MM.1S (cell line): ENCODE results near the gene ZMIZ1.

Experiments
- EZH2 ChIP-seq: fragments of 300-600 bp; sonication (generic); optimal IDR thresholded peaks from 2 replicates; pipeline ENCODE3; 2017; ENCODE audit warnings: low read depth, mild to moderate bottlenecking, antibody characterized with exemption, low read length, mixed read lengths
- EZH2phosphoT487 ChIP-seq: fragments of 300-600 bp; sonication (generic); IDR thresholded peaks from 2 replicates; pipeline ENCODE4 v1.6.1; 2018; ENCODE audit warnings: antibody characterized with exemption, low read length
- TF ChIP-seq, protein P1 (sequence below): fragments of 300-600 bp; sonication (generic); IDR thresholded peaks from 2 replicates; pipeline ENCODE4 v1.5.1; 2016; ENCODE audit warnings: antibody characterized with exemption, low read length, mixed read lengths

DNA sequence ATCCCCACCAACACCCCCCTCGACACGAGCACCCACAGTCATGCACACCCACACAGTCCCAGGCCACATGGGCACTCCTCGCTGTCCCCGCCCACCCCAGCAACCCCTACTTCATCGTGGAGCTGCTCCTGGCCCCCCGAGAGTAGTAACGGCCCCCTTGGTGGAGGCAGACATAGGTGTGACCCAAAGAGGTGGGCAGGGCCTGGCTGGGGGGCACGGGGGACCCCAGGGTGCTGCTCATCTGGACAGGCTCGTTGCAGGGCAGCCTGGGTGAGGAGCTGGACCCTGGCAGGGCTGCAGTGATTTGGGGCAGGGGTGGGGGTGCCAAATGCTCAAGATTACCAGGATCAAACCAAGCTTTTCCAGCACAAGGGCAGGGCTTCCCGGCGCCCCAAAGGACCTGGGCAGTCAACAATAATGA, 42.4 kb upstream of the ZMIZ1 start:
- TF ChIP-seq EZH2 = no peak
- TF ChIP-seq, protein P1, sequence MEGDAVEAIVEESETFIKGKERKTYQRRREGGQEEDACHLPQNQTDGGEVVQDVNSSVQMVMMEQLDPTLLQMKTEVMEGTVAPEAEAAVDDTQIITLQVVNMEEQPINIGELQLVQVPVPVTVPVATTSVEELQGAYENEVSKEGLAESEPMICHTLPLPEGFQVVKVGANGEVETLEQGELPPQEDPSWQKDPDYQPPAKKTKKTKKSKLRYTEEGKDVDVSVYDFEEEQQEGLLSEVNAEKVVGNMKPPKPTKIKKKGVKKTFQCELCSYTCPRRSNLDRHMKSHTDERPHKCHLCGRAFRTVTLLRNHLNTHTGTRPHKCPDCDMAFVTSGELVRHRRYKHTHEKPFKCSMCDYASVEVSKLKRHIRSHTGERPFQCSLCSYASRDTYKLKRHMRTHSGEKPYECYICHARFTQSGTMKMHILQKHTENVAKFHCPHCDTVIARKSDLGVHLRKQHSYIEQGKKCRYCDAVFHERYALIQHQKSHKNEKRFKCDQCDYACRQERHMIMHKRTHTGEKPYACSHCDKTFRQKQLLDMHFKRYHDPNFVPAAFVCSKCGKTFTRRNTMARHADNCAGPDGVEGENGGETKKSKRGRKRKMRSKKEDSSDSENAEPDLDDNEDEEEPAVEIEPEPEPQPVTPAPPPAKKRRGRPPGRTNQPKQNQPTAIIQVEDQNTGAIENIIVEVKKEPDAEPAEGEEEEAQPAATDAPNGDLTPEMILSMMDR = no peak
- no peak for TF ChIP-seq EZH2phosphoT487
